Measurements from ENCODE around the gene SFTPD.
"Not testable (repeated sequence)": the region's sequence is repeated elsewhere in the genome, so short reads cannot be mapped to it uniquely, and the experiment has no call there.

The SFTPD gene

DNA sequence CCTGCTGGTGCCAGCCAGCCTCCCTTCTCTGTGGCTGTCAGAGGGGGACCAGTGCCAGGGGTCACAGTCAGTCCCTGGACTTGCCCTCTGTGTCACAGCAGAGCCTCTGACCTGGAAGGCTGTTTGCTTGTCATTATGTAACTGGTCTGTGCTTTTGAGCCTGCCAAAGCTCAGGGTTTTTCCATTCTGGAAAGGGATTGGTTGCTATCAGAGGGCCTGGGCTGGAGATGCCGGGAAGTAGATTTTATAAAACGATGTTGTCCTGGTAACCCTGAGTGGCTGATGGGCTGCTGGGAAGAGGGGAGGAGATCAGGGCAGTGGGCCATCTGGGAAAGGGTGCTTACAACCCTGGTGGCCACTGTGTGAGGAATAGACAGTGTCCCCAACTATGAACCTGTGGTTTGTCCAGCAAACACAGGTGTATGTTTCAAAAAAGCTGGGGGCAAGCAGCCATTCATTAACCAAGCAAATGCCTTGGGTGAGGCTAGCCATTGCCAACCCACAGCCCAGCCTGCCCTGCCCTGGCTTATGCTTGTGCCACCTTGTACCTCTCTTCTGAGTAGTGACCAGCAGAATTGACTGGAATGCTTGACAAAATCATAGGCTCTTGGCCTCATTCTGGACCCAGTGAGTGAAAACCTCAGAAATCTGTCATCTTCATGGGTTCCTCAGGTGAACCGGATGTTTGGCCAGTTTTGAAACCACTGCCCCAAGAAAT is 21.6 kb downstream of the SFTPD start:
- ChIA-PET POLR2A (no interaction called here), CTCF (interaction anchor here (0.9 kb wide), 1 partner anchor 16 kb away, joined by 3 read pairs; no protein-coding TSS in a partner anchor)
- Histone ChIP-seq H3K36me3 (ENCODE audit: control insufficient read depth in 4 of 4, insufficient read depth in 4 of 4, low read length in 3 of 4) (no peaks in the 10 kb centered on the region), H3K27me3 (replicated peaks in 2 of 5; ENCODE audit: control insufficient read depth in 4 of 5, insufficient read depth in 5 of 5, low read length in 4 of 5) (peaks cover 0 to 21% (median 5%) of the 10 kb centered on the region in 5 experiments), H3K4me1 (ENCODE audit: control extremely low read depth in 1 of 4, control insufficient read depth in 4 of 4, insufficient read depth in 4 of 4, low read length in 3 of 4) (peaks cover 0 to 7% (median 5%) of the 10 kb centered on the region in 4 experiments), H3K27ac (ENCODE audit: insufficient read depth in 1 of 2, low read depth in 1 of 2, low read length in 2 of 2, poor library complexity in 1 of 2, severe bottlenecking in 2 of 2) (no peak overlapping the region), H3K9me3 (ENCODE audit: control extremely low read depth in 1 of 5, control insufficient read depth in 4 of 5, insufficient read depth in 2 of 5, low read depth in 1 of 5, low read length in 4 of 5) (peaks cover 0 to 8% (median 3%) of the 10 kb centered on the region in 5 experiments), H3K4me3 (ENCODE audit: control insufficient read depth in 1 of 7, extremely low read depth in 1 of 7, insufficient read depth in 4 of 7, low read depth in 2 of 7, low read length in 6 of 7) (no peak overlapping the region)
- DNase-seq: no peak
- WGBS (ENCODE audit: insufficient coverage): 100% methylated on average over 3 of the region's 3 CpGs

DNA sequence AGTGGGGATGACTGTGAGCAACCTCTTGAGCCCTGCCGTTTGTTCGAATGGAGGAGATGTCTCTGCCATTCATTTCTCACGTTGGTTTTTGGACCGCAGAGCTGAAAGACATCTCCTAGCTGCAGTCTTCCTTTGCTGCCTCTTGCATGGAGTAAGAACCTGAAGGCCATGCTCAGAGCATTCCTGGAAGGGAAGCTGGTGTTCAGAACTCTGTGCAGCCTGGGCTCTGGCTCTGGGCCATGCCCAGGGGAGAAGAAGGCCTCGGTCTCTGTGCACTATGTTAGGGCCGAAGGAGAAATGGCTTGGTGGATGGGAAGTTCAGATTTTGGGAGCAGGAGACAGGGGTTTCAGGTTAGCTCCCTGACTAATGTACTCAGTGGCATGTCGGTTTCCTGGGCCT is 22.9 kb downstream of the SFTPD start:
- Histone ChIP-seq H3K9me3 (ENCODE audit: control extremely low read depth in 1 of 5, control insufficient read depth in 4 of 5, insufficient read depth in 2 of 5, low read depth in 1 of 5, low read length in 4 of 5) (peaks cover 0 to 8% (median 3%) of the 10 kb centered on the region in 5 experiments), H3K27me3 (replicated peaks in 2 of 5; ENCODE audit: control insufficient read depth in 4 of 5, insufficient read depth in 5 of 5, low read length in 4 of 5) (peaks cover 0 to 17% (median 5%) of the 10 kb centered on the region in 5 experiments), H3K4me3 (ENCODE audit: control insufficient read depth in 1 of 7, extremely low read depth in 1 of 7, insufficient read depth in 4 of 7, low read depth in 2 of 7, low read length in 6 of 7) (no peak overlapping the region), H3K27ac (ENCODE audit: insufficient read depth in 1 of 2, low read depth in 1 of 2, low read length in 2 of 2, poor library complexity in 1 of 2, severe bottlenecking in 2 of 2) (no peak overlapping the region), H3K4me1 (ENCODE audit: control extremely low read depth in 1 of 4, control insufficient read depth in 4 of 4, insufficient read depth in 4 of 4, low read length in 3 of 4) (peaks cover 0 to 7% (median 5%) of the 10 kb centered on the region in 4 experiments), H3K36me3 (ENCODE audit: control insufficient read depth in 4 of 4, insufficient read depth in 4 of 4, low read length in 3 of 4) (no peaks in the 10 kb centered on the region)
- WGBS (ENCODE audit: insufficient coverage): 93% methylated on average over 3 of the region's 7 CpGs
- POLR2A ChIA-PET: no interaction called here
- no peak for DNase-seq
- CTCF ChIA-PET: interaction anchor here (0.9 to 1.9 kb wide), 3 partner anchors 10 to 17 kb away, joined by 3 to 9 read pairs (median 3); no protein-coding TSS in a partner anchor

DNA sequence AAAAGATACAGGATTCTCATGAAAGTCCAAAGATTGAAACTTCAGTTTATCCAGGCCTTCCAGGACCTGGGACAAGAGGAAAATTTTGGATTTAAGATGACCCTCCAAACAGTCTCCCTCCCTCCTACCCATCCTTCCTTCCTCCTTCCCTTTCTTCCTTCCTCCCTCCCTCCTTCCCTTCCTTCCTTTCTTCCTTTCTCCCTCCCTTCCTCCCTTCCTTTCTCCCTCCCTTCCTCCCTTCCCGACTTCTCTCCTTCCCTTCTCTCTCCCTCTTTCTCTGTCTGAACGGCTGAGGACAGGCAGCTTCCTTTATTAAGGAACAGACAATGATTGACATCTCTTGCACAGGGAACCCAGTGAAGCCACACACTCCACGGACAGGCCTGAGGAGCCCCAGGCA is 23.3 kb downstream of the SFTPD start:
- Histone ChIP-seq H3K4me1 (ENCODE audit: control extremely low read depth in 1 of 4, control insufficient read depth in 4 of 4, insufficient read depth in 4 of 4, low read length in 3 of 4) (peaks cover 0 to 7% (median 5%) of the 10 kb centered on the region in 4 experiments), H3K27ac (ENCODE audit: insufficient read depth in 1 of 2, low read depth in 1 of 2, low read length in 2 of 2, poor library complexity in 1 of 2, severe bottlenecking in 2 of 2) (no peak overlapping the region), H3K27me3 (replicated peaks in 2 of 5; ENCODE audit: control insufficient read depth in 4 of 5, insufficient read depth in 5 of 5, low read length in 4 of 5) (peaks cover 0 to 12% (median 5%) of the 10 kb centered on the region in 5 experiments), H3K9me3 (ENCODE audit: control extremely low read depth in 1 of 5, control insufficient read depth in 4 of 5, insufficient read depth in 2 of 5, low read depth in 1 of 5, low read length in 4 of 5) (peaks cover 0 to 8% (median 3%) of the 10 kb centered on the region in 5 experiments), H3K36me3 (ENCODE audit: control insufficient read depth in 4 of 4, insufficient read depth in 4 of 4, low read length in 3 of 4) (no peaks in the 10 kb centered on the region), H3K4me3 (ENCODE audit: control insufficient read depth in 1 of 7, extremely low read depth in 1 of 7, insufficient read depth in 4 of 7, low read depth in 2 of 7, low read length in 6 of 7) (no peak overlapping the region)
- no peak for DNase-seq
- ChIA-PET POLR2A (no interaction called here), CTCF (interaction anchor here (1.2 to 1.9 kb wide), 2 partner anchors 10 to 17 kb away, joined by 3 to 9 read pairs; no protein-coding TSS in a partner anchor)
- 85% methylated on average over 3 of the region's 3 CpGs for WGBS (ENCODE audit: insufficient coverage)

DNA sequence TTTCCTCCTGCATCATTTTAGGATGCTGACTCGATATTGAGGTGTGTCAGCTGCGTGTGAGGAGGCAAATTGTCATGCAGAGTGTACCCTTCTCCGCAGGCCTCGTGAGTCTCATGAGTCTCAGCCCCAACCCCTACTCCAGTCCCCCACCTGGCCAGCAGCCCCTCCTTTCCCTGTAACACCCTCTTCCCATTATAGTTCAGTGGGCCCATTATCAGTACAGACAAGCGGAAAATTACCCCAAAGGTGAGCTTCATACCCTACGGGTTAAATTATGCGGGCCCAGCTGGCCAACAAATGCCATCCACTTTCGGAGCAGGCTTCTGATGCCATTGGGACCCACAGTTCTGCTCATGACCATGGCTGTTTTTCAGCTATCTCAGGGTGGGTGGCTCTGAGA is 25.2 kb downstream of the SFTPD start:
- WGBS (ENCODE audit: insufficient coverage): 100% methylated on average over 2 of the region's 8 CpGs
- H3K4me1 ChIP-seq (ENCODE audit: control extremely low read depth in 1 of 4, control insufficient read depth in 4 of 4, insufficient read depth in 4 of 4, low read length in 3 of 4): no peaks in the 10 kb centered on the region
- POLR2A ChIA-PET: no interaction called here
- peaks cover 0 to 2% (median 0%) of the 10 kb centered on the region in 5 experiments for H3K27me3 ChIP-seq (replicated peaks in 2 of 5; ENCODE audit: control insufficient read depth in 4 of 5, insufficient read depth in 5 of 5, low read length in 4 of 5)
- H3K27ac ChIP-seq (ENCODE audit: insufficient read depth in 1 of 2, low read depth in 1 of 2, low read length in 2 of 2, poor library complexity in 1 of 2, severe bottlenecking in 2 of 2): no peak overlapping the region
- no peaks in the 10 kb centered on the region for H3K36me3 ChIP-seq (ENCODE audit: control insufficient read depth in 4 of 4, insufficient read depth in 4 of 4, low read length in 3 of 4)
- DNase-seq: no peak
- peaks cover 0 to 8% (median 3%) of the 10 kb centered on the region in 5 experiments for H3K9me3 ChIP-seq (ENCODE audit: control extremely low read depth in 1 of 5, control insufficient read depth in 4 of 5, insufficient read depth in 2 of 5, low read depth in 1 of 5, low read length in 4 of 5)
- CTCF ChIA-PET: interaction anchor here (0.5 kb wide), 1 partner anchor 40 kb away, joined by 3 read pairs; no protein-coding TSS in a partner anchor
- H3K4me3 ChIP-seq (ENCODE audit: control insufficient read depth in 1 of 7, extremely low read depth in 1 of 7, insufficient read depth in 4 of 7, low read depth in 2 of 7, low read length in 6 of 7): no peak overlapping the region

DNA sequence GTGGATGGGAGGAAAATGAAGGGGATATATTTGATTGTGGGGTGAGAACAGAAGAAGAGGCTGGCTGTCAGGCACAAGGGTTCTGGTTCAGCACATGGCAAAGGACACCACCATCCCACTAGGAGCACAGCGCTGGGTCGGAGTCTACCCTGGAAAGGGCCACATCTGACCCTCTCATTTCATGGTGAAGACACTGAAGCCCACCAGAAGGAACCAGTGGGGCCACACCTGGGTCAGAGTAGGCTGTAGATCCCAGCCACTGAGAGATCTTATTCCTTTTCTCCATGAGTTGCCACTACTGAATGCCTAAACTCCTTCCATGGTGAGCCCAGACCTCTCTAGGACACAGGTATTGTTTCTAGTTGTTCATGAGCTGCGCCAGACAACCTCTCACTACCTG is 25.8 kb downstream of the SFTPD start:
- WGBS (ENCODE audit: insufficient coverage): 96% methylated on average over 3 of the region's 3 CpGs
- POLR2A ChIA-PET: no interaction called here
- H3K9me3 ChIP-seq (ENCODE audit: control extremely low read depth in 1 of 5, control insufficient read depth in 4 of 5, insufficient read depth in 2 of 5, low read depth in 1 of 5, low read length in 4 of 5): peaks cover 0 to 8% (median 3%) of the 10 kb centered on the region in 5 experiments

DNA sequence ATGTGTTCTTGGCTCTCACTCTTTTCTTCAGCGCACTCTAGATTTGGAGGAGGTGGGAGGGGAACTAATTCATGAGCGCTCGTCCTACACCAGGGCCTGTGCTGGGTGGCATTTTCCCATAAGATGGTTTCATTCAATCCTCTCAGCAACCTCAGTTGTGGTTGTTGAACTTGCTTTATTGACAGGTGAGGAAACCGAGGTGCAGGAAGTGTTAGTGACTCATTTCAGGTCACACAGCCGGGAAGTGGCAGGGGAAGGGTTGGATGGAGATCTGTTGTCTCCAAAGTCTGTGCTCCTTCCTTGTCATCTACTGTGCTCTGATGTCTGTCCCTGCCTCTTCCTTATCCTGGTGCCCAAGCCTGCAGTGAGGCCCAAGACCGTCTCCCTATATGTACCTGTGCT is 26.9 kb downstream of the SFTPD start:
- not testable (repeated sequence) for DNase-seq; H3K27me3 ChIP-seq (replicated peaks in 2 of 5; ENCODE audit: control insufficient read depth in 4 of 5, insufficient read depth in 5 of 5, low read length in 4 of 5)
- no CpG with 5 or more reads among the region's 6 CpGs for WGBS (ENCODE audit: insufficient coverage)

More for the DNA sequence above, 25.8 kb downstream of the SFTPD start:
- DNase-seq: no peak
- CTCF ChIA-PET: no interaction called here
- Histone ChIP-seq H3K4me3 (ENCODE audit: control insufficient read depth in 1 of 7, extremely low read depth in 1 of 7, insufficient read depth in 4 of 7, low read depth in 2 of 7, low read length in 6 of 7) (no peak overlapping the region), H3K36me3 (ENCODE audit: control insufficient read depth in 4 of 4, insufficient read depth in 4 of 4, low read length in 3 of 4) (no peaks in the 10 kb centered on the region), H3K27ac (ENCODE audit: insufficient read depth in 1 of 2, low read depth in 1 of 2, low read length in 2 of 2, poor library complexity in 1 of 2, severe bottlenecking in 2 of 2) (no peak overlapping the region), H3K4me1 (ENCODE audit: control extremely low read depth in 1 of 4, control insufficient read depth in 4 of 4, insufficient read depth in 4 of 4, low read length in 3 of 4) (no peaks in the 10 kb centered on the region), H3K27me3 (replicated peaks in 2 of 5; ENCODE audit: control insufficient read depth in 4 of 5, insufficient read depth in 5 of 5, low read length in 4 of 5) (no peaks in the 10 kb centered on the region)

DNA sequence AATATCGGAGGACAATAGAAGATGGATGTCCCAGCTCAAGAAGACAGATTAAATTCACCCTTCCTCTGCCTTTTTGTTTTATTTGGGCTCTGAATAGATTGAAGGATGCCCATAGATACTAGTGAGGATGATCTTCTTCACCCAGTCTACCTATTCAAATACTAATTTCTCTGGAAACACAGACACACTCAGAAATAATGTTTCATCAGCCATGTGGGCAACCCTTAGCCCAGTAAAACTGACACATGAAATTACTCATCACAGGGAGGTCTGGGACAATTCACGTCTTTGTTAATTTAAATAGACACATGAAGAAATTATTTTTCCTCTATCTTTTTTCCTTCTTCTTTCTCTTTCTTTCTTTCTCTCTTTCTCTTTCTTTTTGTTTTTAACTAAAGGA is 33.1 kb downstream of the SFTPD start:
- H3K36me3 ChIP-seq (ENCODE audit: control insufficient read depth in 4 of 4, insufficient read depth in 4 of 4, low read length in 3 of 4); H3K4me3 ChIP-seq (ENCODE audit: control insufficient read depth in 1 of 7, extremely low read depth in 1 of 7, insufficient read depth in 4 of 7, low read depth in 2 of 7, low read length in 6 of 7); H3K9me3 ChIP-seq (ENCODE audit: control extremely low read depth in 1 of 5, control insufficient read depth in 4 of 5, insufficient read depth in 2 of 5, low read depth in 1 of 5, low read length in 4 of 5); H3K27ac ChIP-seq (ENCODE audit: insufficient read depth in 1 of 2, low read depth in 1 of 2, low read length in 2 of 2, poor library complexity in 1 of 2, severe bottlenecking in 2 of 2); H3K4me1 ChIP-seq (ENCODE audit: control extremely low read depth in 1 of 4, control insufficient read depth in 4 of 4, insufficient read depth in 4 of 4, low read length in 3 of 4); POLR2A ChIA-PET; H3K27me3 ChIP-seq (replicated peaks in 2 of 5; ENCODE audit: control insufficient read depth in 4 of 5, insufficient read depth in 5 of 5, low read length in 4 of 5); DNase-seq: not testable (repeated sequence)
- CTCF ChIA-PET: interaction anchor here (0.8 to 1.5 kb wide), 3 partner anchors 9 to 131 kb away, joined by 3 to 9 read pairs (median 5); no protein-coding TSS in a partner anchor
- WGBS (ENCODE audit: insufficient coverage): no CpG with 5 or more reads among the region's 2 CpGs

More for the DNA sequence above, 26.9 kb downstream of the SFTPD start:
- H3K9me3 ChIP-seq (ENCODE audit: control extremely low read depth in 1 of 5, control insufficient read depth in 4 of 5, insufficient read depth in 2 of 5, low read depth in 1 of 5, low read length in 4 of 5); POLR2A ChIA-PET; CTCF ChIA-PET; H3K4me3 ChIP-seq (ENCODE audit: control insufficient read depth in 1 of 7, extremely low read depth in 1 of 7, insufficient read depth in 4 of 7, low read depth in 2 of 7, low read length in 6 of 7); H3K27ac ChIP-seq (ENCODE audit: insufficient read depth in 1 of 2, low read depth in 1 of 2, low read length in 2 of 2, poor library complexity in 1 of 2, severe bottlenecking in 2 of 2); H3K4me1 ChIP-seq (ENCODE audit: control extremely low read depth in 1 of 4, control insufficient read depth in 4 of 4, insufficient read depth in 4 of 4, low read length in 3 of 4); H3K36me3 ChIP-seq (ENCODE audit: control insufficient read depth in 4 of 4, insufficient read depth in 4 of 4, low read length in 3 of 4): not testable (repeated sequence)
